Heart right ventricle (tissue), 16 donors: ENCODE measurements around the gene ATP2B2. TPM values are rescaled to one million over a fixed set of nuclear protein-coding genes. Genes with fewer than 3 reads are reported as not detected.

Source experiments
- ATAC-seq, 8 donors: fragments of 200-7000 bp; cut with Tn5 transposase; one replicate each; pipeline ENCODE4 v1.9.1; 2020; ENCODE audit warnings: mild to moderate bottlenecking in 8 of 8, moderate library complexity in 8 of 8, moderate number of reproducible peaks in 1 of 8
- DNase-seq, 2 donors: peaks; one replicate each; pipeline ENCODE4 v3.0.0-alpha.2; 2020
- H3K27ac ChIP-seq, 10 donors: fragments of 200-600 bp; sonication (generic) in 2 of 10; one replicate each; pipeline versions ENCODE4 v1.5.0 to v1.8.0; 2020 to 2022; ENCODE audit warnings: mild to moderate bottlenecking in 3 of 10
- H3K27me3 ChIP-seq, 7 donors: fragments of 200-600 bp; one replicate each; pipeline ENCODE4 v1.8.0; 2021 to 2022; ENCODE audit warnings: mild to moderate bottlenecking in 2 of 7
- H3K36me3 ChIP-seq, 9 donors: fragments of 200-600 bp; sonication (generic) in 1 of 9; one replicate each; pipeline versions ENCODE4 v1.5.0 to v1.8.0; 2020 to 2022; ENCODE audit warnings: mild to moderate bottlenecking in 2 of 9
- H3K4me1 ChIP-seq, 9 donors: fragments of 200-600 bp; sonication (generic) in 1 of 9; one replicate each; pipeline versions ENCODE4 v1.5.0 to v1.8.0; 2020 to 2022; ENCODE audit warnings: mild to moderate bottlenecking in 4 of 9
- H3K4me3 ChIP-seq, 10 donors: fragments of 200-600 bp; sonication (generic) in 2 of 10; one replicate each; pipeline versions ENCODE4 v1.5.0 to v1.8.0; 2020 to 2022; ENCODE audit warnings: mild to moderate bottlenecking in 7 of 10, moderate library complexity in 2 of 10
- H3K9me3 ChIP-seq, 11 donors: fragments of 200-600 bp in 10 of 11; sonication (generic) in 2 of 11; one replicate each; pipeline versions ENCODE4 v1.5.0 to v1.8.0; 2013 to 2022; ENCODE audit warnings: mild to moderate bottlenecking in 2 of 11, control low read depth in 1 of 11, moderate library complexity in 1 of 11
- CTCF ChIP-seq, 9 donors: fragments of 200-600 bp; sonication (generic) in 2 of 9; IDR thresholded peaks; one replicate each; pipeline versions ENCODE4 v1.5.0 to v1.8.0; 2021 to 2022; ENCODE audit warnings: antibody characterized with exemption in 9 of 9, mild to moderate bottlenecking in 5 of 9, moderate library complexity in 1 of 9
- WGBS, 2 donors: extraction: QIAGEN DNeasy Blood & Tissue Kit; methylation state at CpG; one replicate each; pipeline ENCODE4 v1.1.7; 2013; ENCODE audit warnings: inconsistent platforms in 1 of 2; 5-methylcytosine and 5-hydroxymethylcytosine counted together
- intact Hi-C, 10 donors: fragments of 100-400 bp; cut with DNase I; formaldehyde crosslinking; loops; one replicate each; pipeline versions ENCODE4 v1.11.1 to v1.14.2; 2022
- polyA plus RNA-seq, 2 donors: library from polyadenylated mRNA; stranded (reverse); fragments of 200-250 nt; gene quantifications; one replicate each; pipeline ENCODE4 v1.2.3, GENCODE V29; 2013
- total RNA-seq, 10 donors: library from RNA; stranded (reverse); fragmentation: NEBNext Ultra II Directional in 3 of 10; extraction: Animal tissue kit (Norgen Biotek cat#: 25700) in 3 of 10; gene quantifications; one replicate each; pipeline versions ENCODE4 v1.2.1 to v1.2.4, GENCODE V29; 2021 to 2023
- donor health status: Arrhythmogenic right ventricular cardiomyopathy.
- donor health status: ischemic (EF 13 %, LVEDD 7.1; RV severe dilation, severe dysfunction).
- donor health status: healthy with polysubstance abuse.
- donor health status: DM: no; HTN: yes; CAD: no.
- donor health status: DM: no; HTN: no; CAD: no.
- donor health status: ischemic (EF 25% LVEDD 6.9; RV normal size, moderate dysfunction).
- donor health status: ischemic (EF 25% LVEDD 5.7; RV mildly dilated, moderate dysfunction).
- donor health status: healthy.
- donor health status: DM: yes; HTN: yes; CAD: no.
- donor health status: Ischemic cardiomyopathy.
- donor health status: ischemic (EF 35%, LVEDD 5.7; RV mildly dilated, moderate dysfunction).
- donor health status: nonischemic (EF 11% LVEDD 7.7; RV severe dilation, severe dysfunction).
- donor health status: DM: yes; HTN: yes; CAD: no.
- donor health status: PGD.
- donor health status: ischemic (EF 29% LVEDD 5.4; RV normal size, mild dysfunction).
- donor health status: nonischemic (EF 23%, LVEDD 6.1; RV moderate dilation, normal function).

Gene ATP2B2
- total and polyA plus RNA-seq, 12 donors: under 0.01 to 0.30 (median 0.11) TPM; not detected in 4

- Histone ChIP-seq H3K4me3 (no peak overlapping the region), H3K4me1 (peaks cover 0 to 6% (median 0%) of the 10 kb centered on the region in 9 donors), H3K27me3 (peaks cover 0 to 4% (median 0%) of the 10 kb centered on the region in 7 donors), H3K27ac (no peak overlapping the region), H3K9me3 (no peaks in the 10 kb centered on the region), H3K36me3 (no peaks in the 10 kb centered on the region)
- intact Hi-C loops: no loop called here
- WGBS, 2 donors: 56 to 61% methylated on average over 4 of the region's 4 CpGs
- no peak for DNase-seq
- TF ChIP-seq CTCF (IDR thresholded peaks at IDR 0.05): no peak
- no peak for ATAC-seq
Observed at GRCh38 chr3:10398341-10398740, 107.0 kb downstream of the ATP2B2 start.

- intact Hi-C loops: no loop called here
- Histone ChIP-seq H3K36me3 (no peaks in the 10 kb centered on the region), H3K4me1 (peaks cover 0 to 6% (median 0%) of the 10 kb centered on the region in 9 donors), H3K4me3 (no peak overlapping the region), H3K27me3 (peaks cover 0 to 4% (median 0%) of the 10 kb centered on the region in 7 donors), H3K9me3 (no peaks in the 10 kb centered on the region), H3K27ac (no peak overlapping the region)
- ATAC-seq (no peak), DNase-seq (no peak)
- TF ChIP-seq CTCF (IDR thresholded peaks at IDR 0.05): no peak
- 80 to 85% methylated on average over 4 of the region's 4 CpGs for WGBS, 2 donors
Observed at GRCh38 chr3:10397879-10398278, 107.5 kb downstream of the ATP2B2 start.

- no peak overlapping the region for H3K27ac ChIP-seq
- H3K9me3 ChIP-seq: no peaks in the 10 kb centered on the region
- no peaks in the 10 kb centered on the region for H3K36me3 ChIP-seq
- 91 to 94% methylated on average over 4 of the region's 4 CpGs for WGBS, 2 donors
- intact Hi-C loops: no loop called here
- no peak for TF ChIP-seq CTCF (IDR thresholded peaks at IDR 0.05)
- peaks cover 0 to 6% (median 0%) of the 10 kb centered on the region in 9 donors for H3K4me1 ChIP-seq
- H3K4me3 ChIP-seq: no peak overlapping the region
- H3K27me3 ChIP-seq: peaks cover 0 to 4% (median 0%) of the 10 kb centered on the region in 7 donors
- ATAC-seq (no peak), DNase-seq (no peak)
Observed at GRCh38 chr3:10396931-10397330, 108.5 kb downstream of the ATP2B2 start.

GRCh38 chr3:10396083-10396482 is 109.3 kb downstream of the ATP2B2 start:
- Histone ChIP-seq H3K27me3 (peaks cover 0 to 4% (median 0%) of the 10 kb centered on the region in 7 donors), H3K4me1 (peaks cover 0 to 6% (median 0%) of the 10 kb centered on the region in 9 donors), H3K4me3 (no peak overlapping the region), H3K9me3 (no peaks in the 10 kb centered on the region), H3K27ac (no peak overlapping the region), H3K36me3 (no peaks in the 10 kb centered on the region)
- WGBS, 2 donors: 85 to 89% methylated on average over 4 of the region's 4 CpGs
- ATAC-seq: no peak
- DNase-seq: no peak
- intact Hi-C loops: no loop called here
- TF ChIP-seq CTCF (IDR thresholded peaks at IDR 0.05): no peak
